PC-9 (cell line): Measurements from ENCODE around the gene ATAD3C. TPM values are rescaled to one million over a fixed set of nuclear protein-coding genes. Genes with fewer than 3 reads are reported as not detected.
"Not testable (repeated sequence)": the region's sequence is repeated elsewhere in the genome, so short reads cannot be mapped to it uniquely, and the experiment has no call there.

ENCODE experiments used
- BruUV-seq: library from RNA; stranded (reverse); fragments of 400-500 nt; replicated peaks from 2 replicates; lab custom pipeline; 2021; lab: Mats Ljungman, UMichigan
- CTCF ChIA-PET: fragments of 300-600 bp; sonication (Branson Sonifier 250); formaldehyde crosslinking; loops from one replicate; lab custom pipeline; 2022; ENCODE audit warnings: antibody characterized with exemption; lab: Charles Lee
- POLR2A ChIA-PET: fragments of 300-600 bp; sonication (Branson Sonifier 250); formaldehyde crosslinking; loops from one replicate; lab custom pipeline; 2022; ENCODE audit warnings: antibody characterized with exemption; ENCODE audit not compliant: unreplicated experiment; lab: Charles Lee
- DNase-seq, 2 experiments: peaks; one replicate each; pipeline versions ENCODE4 v3.0.0 to v3.0.0-alpha.2; 2015 to 2022; ENCODE audit warnings: mixed read lengths in 1 of 2
- H2AFZ ChIP-seq: fragments of 200-600 bp; sonication (generic); 2 replicates; pipeline ENCODE4 v1.8.1; 2017; ENCODE audit warnings: antibody characterized with exemption
- H3F3A ChIP-seq: fragments of 200-600 bp; sonication (generic); 2 replicates; pipeline ENCODE4 v1.8.1; 2017; ENCODE audit warnings: antibody characterized with exemption, mild to moderate bottlenecking, low read depth; ENCODE audit not compliant: insufficient read depth
- H3K27ac ChIP-seq: fragments of 200-600 bp; sonication (generic); 2 replicates; pipeline ENCODE4 v1.6.1; 2016; ENCODE audit warnings: mixed run types
- H3K27me3 ChIP-seq: fragments of 200-600 bp; sonication (generic); 2 replicates; pipeline ENCODE4 v1.6.1; 2016; ENCODE audit warnings: low read depth, mixed run types; ENCODE audit not compliant: insufficient read depth
- H3K36me3 ChIP-seq: fragments of 200-600 bp; sonication (generic); 2 replicates; pipeline ENCODE4 v1.6.1; 2016; ENCODE audit warnings: low read depth, mixed run types
- H3K4me1 ChIP-seq: fragments of 200-600 bp; sonication (generic); replicated peaks from 2 replicates; pipeline ENCODE4 v1.6.1; 2016; ENCODE audit warnings: mixed run types; ENCODE audit not compliant: insufficient read depth
- H3K4me2 ChIP-seq: fragments of 200-600 bp; sonication (generic); 2 replicates; pipeline ENCODE4 v1.6.1; 2017; ENCODE audit warnings: mixed run types
- H3K4me3 ChIP-seq: fragments of 200-600 bp; sonication (generic); 2 replicates; pipeline ENCODE4 v1.6.1; 2016; ENCODE audit warnings: mixed run types
- H3K79me2 ChIP-seq: fragments of 200-600 bp; sonication (generic); 2 replicates; pipeline ENCODE4 v1.6.1; 2017; ENCODE audit warnings: low read depth, mixed run types
- H3K9me2 ChIP-seq: fragments of 200-600 bp; sonication (generic); 2 replicates; pipeline ENCODE4 v1.8.1; 2017; ENCODE audit warnings: mild to moderate bottlenecking; ENCODE audit not compliant: insufficient read depth
- H3K9me3 ChIP-seq: fragments of 200-600 bp; sonication (generic); 2 replicates; pipeline ENCODE4 v1.8.1; 2016; ENCODE audit warnings: low read depth; ENCODE audit not compliant: insufficient read depth
- H4K20me1 ChIP-seq: fragments of 200-600 bp; sonication (generic); 2 replicates; pipeline ENCODE4 v1.8.1; 2017; ENCODE audit not compliant: insufficient read depth
- CTCF ChIP-seq: fragments of 200-600 bp; sonication (generic); conservative IDR thresholded peaks from 2 replicates; pipeline ENCODE4 v1.6.1; 2017; ENCODE audit warnings: mixed run types, antibody characterized with exemption, mild to moderate bottlenecking, moderate library complexity
- EZH2 ChIP-seq: fragments of 200-600 bp; sonication (generic); IDR thresholded peaks from 2 replicates; pipeline ENCODE4 v1.8.0; 2017; ENCODE audit warnings: antibody characterized with exemption, low read depth
- intact Hi-C: fragments of 100-400 bp; cut with micrococcal nuclease; formaldehyde crosslinking; loops from one replicate; pipeline ENCODE4 v1.10.0; 2022; ENCODE audit not compliant: unreplicated experiment
- total RNA-seq: library from RNA; stranded (reverse); gene quantifications from 2 replicates; pipeline ENCODE4 v1.2.3, GENCODE V29; 2021

ATAD3C gene
- total RNA-seq, 1 experiment from 2014 or later: 4.0 TPM

GRCh38 chr1:1415751-1416150 is 33.7 kb upstream of the ATAD3C start:
- H3K27ac ChIP-seq: no peak overlapping the region
- H4K20me1 ChIP-seq: no peaks in the 10 kb centered on the region
- intact Hi-C loops: no loop called here
- no peaks in the 10 kb centered on the region for H3K36me3 ChIP-seq
- ChIA-PET POLR2A (no interaction called here), CTCF (no interaction called here)
- H3K9me3 ChIP-seq: no peaks in the 10 kb centered on the region
- H3K4me3 ChIP-seq: no peak overlapping the region
- no peak overlapping the region for H2AFZ ChIP-seq
- BruUV-seq: no TSS peak
- no peak for DNase-seq
- H3F3A ChIP-seq: peaks cover 4% of the 10 kb centered on the region; the same call in 1 of the 2 replicates
- no peaks in the 10 kb centered on the region for H3K4me1 ChIP-seq
- no peaks in the 10 kb centered on the region for H3K27me3 ChIP-seq
- H3K4me2 ChIP-seq: no peak overlapping the region
- H3K9me2 ChIP-seq: no peaks in the 10 kb centered on the region
- TF ChIP-seq CTCF (no peak), EZH2 (no peak)
- no peaks in the 10 kb centered on the region for H3K79me2 ChIP-seq

GRCh38 chr1:1417396-1417795 is 32.1 kb upstream of the ATAD3C start:
- H4K20me1 ChIP-seq, DNase-seq, POLR2A ChIA-PET, H3K79me2 ChIP-seq, H3K4me2 ChIP-seq, H3K27ac ChIP-seq, H3K9me3 ChIP-seq, H2AFZ ChIP-seq, intact Hi-C loops, CTCF ChIA-PET, H3K36me3 ChIP-seq, H3K27me3 ChIP-seq, H3K4me1 ChIP-seq, H3F3A ChIP-seq, BruUV-seq, H3K9me2 ChIP-seq, H3K4me3 ChIP-seq: not testable (repeated sequence)

DNA sequence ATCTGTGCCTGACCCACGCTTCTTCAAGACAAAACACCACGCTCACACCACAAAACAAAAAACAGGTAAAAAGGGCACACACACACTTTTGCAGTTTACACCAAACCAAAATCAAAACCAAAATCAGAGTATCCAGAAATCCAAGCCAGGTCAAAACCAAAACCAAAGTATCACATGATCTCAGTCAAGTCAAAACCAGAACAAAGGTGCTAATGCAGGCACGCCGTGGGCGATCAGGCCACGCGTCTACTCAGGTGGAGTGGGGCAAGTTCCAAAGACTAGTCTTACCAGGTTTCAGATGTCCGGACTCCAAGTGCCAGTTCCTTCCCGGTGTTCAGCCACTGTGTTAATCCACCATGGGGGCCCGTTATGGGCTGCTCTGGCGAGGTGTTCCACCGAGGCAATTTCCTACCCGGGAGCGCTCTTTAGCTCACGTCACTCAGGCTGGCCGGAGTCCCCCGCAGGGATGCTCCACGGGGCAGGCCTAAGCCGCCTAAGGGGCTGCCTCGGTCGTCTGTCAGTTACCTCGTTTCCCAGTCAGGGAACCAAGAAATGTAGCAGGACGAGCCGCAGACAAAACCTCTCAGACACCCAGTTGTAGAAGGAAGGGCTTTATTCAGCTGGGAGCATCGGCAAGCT is 31.5 kb upstream of the ATAD3C start:
- H3K79me2 ChIP-seq, H3K27me3 ChIP-seq, H3F3A ChIP-seq, H3K4me2 ChIP-seq, H2AFZ ChIP-seq, CTCF ChIA-PET, DNase-seq, H3K4me3 ChIP-seq, BruUV-seq, H4K20me1 ChIP-seq, H3K27ac ChIP-seq, H3K9me3 ChIP-seq, H3K9me2 ChIP-seq, H3K36me3 ChIP-seq, intact Hi-C loops: not testable (repeated sequence)
- H3K4me1 ChIP-seq: peaks cover 12% of the 10 kb centered on the region
- POLR2A ChIA-PET: interaction anchor here (0.6 kb wide), 1 partner anchor 13 kb away, joined by 3 read pairs; no protein-coding TSS in a partner anchor

GRCh38 chr1:1418464-1419362 is 30.8 kb upstream of the ATAD3C start:
- no peak for DNase-seq
- H4K20me1 ChIP-seq: no peaks in the 10 kb centered on the region
- no peaks in the 10 kb centered on the region for H3K9me3 ChIP-seq
- H2AFZ ChIP-seq: no peak overlapping the region
- no peaks in the 10 kb centered on the region for H3K9me2 ChIP-seq
- POLR2A ChIA-PET: interaction anchor here (0.6 kb wide), 1 partner anchor 12 kb away, joined by 3 read pairs; no protein-coding TSS in a partner anchor
- H3K4me1 ChIP-seq: peaks cover 18% of the 10 kb centered on the region
- H3K4me2 ChIP-seq: no peak overlapping the region
- TF ChIP-seq CTCF: no peak
- TF ChIP-seq EZH2: no peak
- H3K36me3 ChIP-seq: no peaks in the 10 kb centered on the region
- no peaks in the 10 kb centered on the region for H3K27me3 ChIP-seq
- intact Hi-C loops: no loop called here
- no peak overlapping the region for H3K4me3 ChIP-seq
- peaks cover 8% of the 10 kb centered on the region; the same call in 1 of the 2 replicates for H3F3A ChIP-seq
- CTCF ChIA-PET: no interaction called here
- no peak overlapping the region for H3K27ac ChIP-seq
- BruUV-seq: no TSS peak
- no peaks in the 10 kb centered on the region for H3K79me2 ChIP-seq
